B cell (primary cell): ENCODE data around the gene PLAC9. TPM values are rescaled to one million over a fixed set of nuclear protein-coding genes. Genes with fewer than 3 reads are reported as not detected.

Source experiments
- ATAC-seq: fragments of 200-7000 bp; cut with Tn5 transposase; one replicate; pipeline ENCODE4 v1.10.0; 2021; ENCODE audit warnings: low read depth, mild to moderate bottlenecking, moderate number of reproducible peaks, moderate library complexity
- CTCF ChIA-PET: fragments of 350-600 bp; sonication (Branson Sonifier 250); formaldehyde crosslinking; loops from one replicate; lab custom pipeline; 2021; ENCODE audit warnings: antibody characterized with exemption, inconsistent platforms; lab: Charles Lee
- POLR2A ChIA-PET: fragments of 350-600 bp; sonication (Branson Sonifier 250); formaldehyde crosslinking; loops from one replicate; lab custom pipeline; 2021; ENCODE audit warnings: antibody characterized with exemption; lab: Charles Lee
- DNase-seq: peaks from one replicate; pipeline ENCODE4 v3.0.0; 2013
- H2AFZ ChIP-seq: 2 replicates; pipeline ENCODE4 v1.6.1; 2012; ENCODE audit warnings: mild to moderate bottlenecking, low read depth, low read length; ENCODE audit not compliant: insufficient read depth, poor library complexity, severe bottlenecking
- H3K27ac ChIP-seq, 2 donors: 1 replicate in 1 of 2; 2 replicates in 1 of 2; pipeline ENCODE4 v1.5.1; 2012 to 2013; ENCODE audit warnings: low read length in 2 of 2, mild to moderate bottlenecking in 2 of 2, moderate library complexity in 1 of 2
- H3K27me3 ChIP-seq, 4 experiments: fragments of 200-600 bp in 1 of 4; sonication (generic) in 1 of 4; replicated peaks in 1 of 4; 1 replicate in 2 of 4; 2 replicates in 2 of 4; pipeline versions ENCODE4 v1.6.1 to v1.7.0; 2013 to 2016; ENCODE audit warnings: low read length in 3 of 4, mild to moderate bottlenecking in 2 of 4, mixed read lengths in 1 of 4, moderate library complexity in 1 of 4; ENCODE audit not compliant: insufficient read depth in 4 of 4, control insufficient read depth in 3 of 4; ENCODE audit errors: control extremely low read depth in 1 of 4
- H3K36me3 ChIP-seq, 2 experiments: replicated peaks in 1 of 2; 1 replicate in 1 of 2; 2 replicates in 1 of 2; pipeline versions ENCODE4 v1.6.1 to v1.7.1; 2013; ENCODE audit warnings: low read length in 1 of 2; ENCODE audit not compliant: insufficient read depth in 2 of 2, control insufficient read depth in 1 of 2; ENCODE audit errors: control extremely low read depth in 1 of 2, extremely low read depth in 1 of 2
- H3K4me1 ChIP-seq, 2 donors: fragments of 200-600 bp in 1 of 2; sonication (generic) in 1 of 2; 1 replicate in 1 of 2; 2 replicates in 1 of 2; pipeline versions ENCODE4 v1.5.1 to v1.6.1; 2013 to 2017; ENCODE audit warnings: low read length in 2 of 2; ENCODE audit not compliant: control insufficient read depth in 2 of 2, insufficient read depth in 2 of 2
- H3K4me2 ChIP-seq: replicated peaks from 2 replicates; pipeline ENCODE3; 2012; ENCODE audit warnings: mild to moderate bottlenecking, low read depth, low read length; ENCODE audit not compliant: poor library complexity, severe bottlenecking
- H3K4me3 ChIP-seq, 5 experiments: fragments of 200-600 bp in 1 of 5; sonication (generic) in 1 of 5; 1 replicate in 3 of 5; 2 replicates in 2 of 5; pipeline versions ENCODE4 v1.5.1 to v1.7.0; 2011 to 2016; ENCODE audit warnings: low read length in 4 of 5, mild to moderate bottlenecking in 4 of 5, low read depth in 2 of 5, control low read depth in 1 of 5, moderate library complexity in 1 of 5; ENCODE audit not compliant: insufficient read depth in 1 of 5; ENCODE audit errors: control extremely low read depth in 1 of 5, extremely low read depth in 1 of 5
- H3K79me2 ChIP-seq: fragments of 200-600 bp; sonication (generic); one replicate; pipeline ENCODE4 v1.6.0; 2016; ENCODE audit warnings: low read length; ENCODE audit not compliant: control insufficient read depth, insufficient read depth
- H3K9ac ChIP-seq: fragments of 200-600 bp; sonication (generic); 2 replicates; pipeline ENCODE4 v1.6.1; 2017; ENCODE audit warnings: mild to moderate bottlenecking, low read length, moderate library complexity
- H3K9me3 ChIP-seq, 3 donors: one replicate each; pipeline versions ENCODE4 v1.6.1 to v1.7.1; 2013; ENCODE audit warnings: low read length in 2 of 3; ENCODE audit not compliant: control insufficient read depth in 2 of 3, insufficient read depth in 1 of 3; ENCODE audit errors: control extremely low read depth in 1 of 3
- H4K20me1 ChIP-seq: 2 replicates; pipeline ENCODE4 v1.6.0; 2012; ENCODE audit warnings: mild to moderate bottlenecking, low read length; ENCODE audit not compliant: insufficient read depth, control insufficient read depth, poor library complexity, severe bottlenecking
- H3K27ac Mint-ChIP-seq: one replicate; pipeline ENCODE4 v1.8.0; 2021; ENCODE audit warnings: mixed read lengths
- H3K27me3 Mint-ChIP-seq: one replicate; pipeline ENCODE4 v1.8.0; 2021; ENCODE audit warnings: mixed read lengths
- H3K4me1 Mint-ChIP-seq: one replicate; pipeline ENCODE4 v1.8.0; 2021; ENCODE audit warnings: mixed read lengths
- H3K4me3 Mint-ChIP-seq: one replicate; pipeline ENCODE4 v1.8.0; 2021; ENCODE audit warnings: mixed read lengths
- H3K9me3 Mint-ChIP-seq: one replicate; pipeline ENCODE4 v1.8.0; 2022; ENCODE audit warnings: mixed read lengths; ENCODE audit not compliant: insufficient read depth
- CTCF ChIP-seq: fragments of 200-600 bp; IDR thresholded peaks from one replicate; pipeline ENCODE4 v1.8.0; 2022; ENCODE audit warnings: antibody characterized with exemption, mild to moderate bottlenecking
- EZH2 ChIP-seq: IDR thresholded peaks from 2 replicates; pipeline ENCODE4 v1.6.1; 2012; ENCODE audit warnings: borderline replicate concordance, low read depth, mild to moderate bottlenecking, moderate library complexity, low read length; ENCODE audit not compliant: insufficient read depth, poor library complexity, severe bottlenecking
- WGBS: methylation state at CpG from one replicate; pipeline ENCODE4 v1.1.5; 2013; ENCODE audit warnings: missing lambda C conversion rate; ENCODE audit not compliant: insufficient coverage; 5-methylcytosine and 5-hydroxymethylcytosine counted together
- intact Hi-C: fragments of 100-400 bp; cut with micrococcal nuclease; formaldehyde crosslinking; loops from one replicate; pipeline ENCODE4 v1.10.0; 2022
- polyA plus RNA-seq: library from polyadenylated mRNA; depleted of rRNA; stranded (reverse); fragments of >200 nt; gene quantifications from 2 replicates; pipeline ENCODE4 v1.2.3, GENCODE V29; 2012
- total RNA-seq, 2 donors: library from RNA; stranded (reverse); fragments of 120-200 nt in 1 of 2; gene quantifications; 1 replicate in 1 of 2; 2 replicates in 1 of 2; pipeline versions ENCODE4 v1.2.3 to v1.2.4, GENCODE V29; 2013 to 2022

PLAC9 gene
- total and polyA plus RNA-seq, 2 donors (not counting 1 experiment from before 2014, with no cell fraction given), result not detected

- H3K4me2 ChIP-seq, result no peak overlapping the region
- DNase-seq (no peak), ATAC-seq (no peak)
- WGBS, result 100% methylated on average over 1 of the region's 1 CpG
- H3K36me3 ChIP-seq, result no peaks in the 10 kb centered on the region
- no peaks in the 10 kb centered on the region for H3K4me1 ChIP-seq
- H3K9ac ChIP-seq, result no peak overlapping the region
- H3K9me3 ChIP-seq, result peaks cover 0 to 22% (median 11%) of the 10 kb centered on the region in 3 donors
- Mint-ChIP-seq H3K27ac (no peak overlapping the region), H3K9me3 (peaks cover 6% of the 10 kb centered on the region), H3K4me1 (no peaks in the 10 kb centered on the region), H3K4me3 (no peak overlapping the region), H3K27me3 (peaks cover 3% of the 10 kb centered on the region)
- POLR2A ChIA-PET, result interaction anchor here (0.6 kb wide), 1 partner anchor 77 kb away, joined by 3 read pairs; no protein-coding TSS in a partner anchor
- CTCF ChIA-PET, result no interaction called here
- H4K20me1 ChIP-seq, result no peaks in the 10 kb centered on the region
- TF ChIP-seq EZH2 (no peak), CTCF (no peak)
- no peak overlapping the region for H2AFZ ChIP-seq
- H3K4me3 ChIP-seq, result no peak overlapping the region
- H3K27me3 ChIP-seq, result no peaks in the 10 kb centered on the region
- H3K27ac ChIP-seq, result no peak overlapping the region
- no peaks in the 10 kb centered on the region for H3K79me2 ChIP-seq
- intact Hi-C loops, result no loop called here
Observed at GRCh38 chr10:80110986-80111385, 21.5 kb upstream of the PLAC9 start.

- no peak overlapping the region for H2AFZ ChIP-seq
- H3K4me2 ChIP-seq, result no peak overlapping the region
- H3K4me1 ChIP-seq, result no peaks in the 10 kb centered on the region
- H3K79me2 ChIP-seq, result no peaks in the 10 kb centered on the region
- H3K27me3 Mint-ChIP-seq, result peaks cover 22% of the 10 kb centered on the region
- no peaks in the 10 kb centered on the region for H3K36me3 ChIP-seq
- CTCF ChIA-PET, result interaction anchor here (0.6 kb wide), 1 partner anchor 101 kb away, joined by 4 read pairs; no protein-coding TSS in a partner anchor
- no peak overlapping the region for H3K4me3 ChIP-seq
- H3K4me1 Mint-ChIP-seq, result no peaks in the 10 kb centered on the region
- DNase-seq, result no peak
- H4K20me1 ChIP-seq, result no peaks in the 10 kb centered on the region
- no peak overlapping the region for H3K27ac Mint-ChIP-seq
- H3K9ac ChIP-seq, result no peak overlapping the region
- no peak overlapping the region for H3K4me3 Mint-ChIP-seq
- POLR2A ChIA-PET, result no interaction called here
- no peaks in the 10 kb centered on the region for H3K9me3 Mint-ChIP-seq
- intact Hi-C loops, result no loop called here
- no peaks in the 10 kb centered on the region for H3K9me3 ChIP-seq
- H3K27me3 ChIP-seq, result no peaks in the 10 kb centered on the region
- no CpG with 5 or more reads among the region's 4 CpGs for WGBS
- no peak for ATAC-seq
- TF ChIP-seq EZH2, result no peak
- TF ChIP-seq CTCF, result no peak
- no peak overlapping the region for H3K27ac ChIP-seq
Observed at GRCh38 chr10:80118669-80119068, 13.9 kb upstream of the PLAC9 start.
